Activated B cell treated with CpG ODN at 0.5 μM for 24 hours (primary cell): ENCODE data around the gene CASZ1. TPM values are rescaled to one million over a fixed set of nuclear protein-coding genes. Genes with fewer than 3 reads are reported as not detected.

ENCODE experiments used
- ATAC-seq: fragments of 200-7000 bp; cut with Tn5 transposase; one replicate; pipeline ENCODE4 v1.10.0; 2021; ENCODE audit warnings: low read depth, mild to moderate bottlenecking, moderate library complexity
- CTCF ChIA-PET: fragments of 350-600 bp; sonication (Branson Sonifier 250); formaldehyde crosslinking; loops from one replicate; lab custom pipeline; 2021; ENCODE audit warnings: antibody characterized with exemption; lab: Charles Lee
- POLR2A ChIA-PET: fragments of 350-600 bp; sonication (Branson Sonifier 250); formaldehyde crosslinking; loops from one replicate; lab custom pipeline; 2021; ENCODE audit warnings: antibody characterized with exemption; lab: Charles Lee
- DNase-seq: peaks from one replicate; pipeline ENCODE4 v3.0.0; 2022
- H3K27ac Mint-ChIP-seq: one replicate; pipeline ENCODE4 v1.8.0; 2020; ENCODE audit warnings: mixed read lengths
- H3K27me3 Mint-ChIP-seq: one replicate; pipeline ENCODE4 v1.8.0; 2021; ENCODE audit warnings: mixed read lengths
- H3K36me3 Mint-ChIP-seq: one replicate; pipeline ENCODE4 v1.8.0; 2021; ENCODE audit warnings: low read depth, mixed read lengths
- H3K4me1 Mint-ChIP-seq: one replicate; pipeline ENCODE4 v1.8.0; 2021; ENCODE audit warnings: mixed read lengths
- H3K4me3 Mint-ChIP-seq: one replicate; pipeline ENCODE4 v1.8.0; 2020; ENCODE audit warnings: mild to moderate bottlenecking, mixed read lengths
- H3K9me3 Mint-ChIP-seq: one replicate; pipeline ENCODE4 v1.8.0; 2020; ENCODE audit warnings: mixed read lengths
- intact Hi-C: fragments of 100-400 bp; cut with micrococcal nuclease; formaldehyde crosslinking; loops from one replicate; pipeline ENCODE4 v1.15.1; 2024
- total RNA-seq: library from RNA; stranded (reverse); gene quantifications from 2 replicates; pipeline ENCODE4 v1.2.3, GENCODE V29; 2022
- TF ChIP-seq, protein P1 (sequence below): fragments of 200-600 bp; IDR thresholded peaks from one replicate; pipeline ENCODE4 v1.8.0; 2022; ENCODE audit warnings: antibody characterized with exemption, mild to moderate bottlenecking

The CASZ1 gene
- total RNA-seq, 1 donor from 2014 or later = 35.6 TPM

DNA sequence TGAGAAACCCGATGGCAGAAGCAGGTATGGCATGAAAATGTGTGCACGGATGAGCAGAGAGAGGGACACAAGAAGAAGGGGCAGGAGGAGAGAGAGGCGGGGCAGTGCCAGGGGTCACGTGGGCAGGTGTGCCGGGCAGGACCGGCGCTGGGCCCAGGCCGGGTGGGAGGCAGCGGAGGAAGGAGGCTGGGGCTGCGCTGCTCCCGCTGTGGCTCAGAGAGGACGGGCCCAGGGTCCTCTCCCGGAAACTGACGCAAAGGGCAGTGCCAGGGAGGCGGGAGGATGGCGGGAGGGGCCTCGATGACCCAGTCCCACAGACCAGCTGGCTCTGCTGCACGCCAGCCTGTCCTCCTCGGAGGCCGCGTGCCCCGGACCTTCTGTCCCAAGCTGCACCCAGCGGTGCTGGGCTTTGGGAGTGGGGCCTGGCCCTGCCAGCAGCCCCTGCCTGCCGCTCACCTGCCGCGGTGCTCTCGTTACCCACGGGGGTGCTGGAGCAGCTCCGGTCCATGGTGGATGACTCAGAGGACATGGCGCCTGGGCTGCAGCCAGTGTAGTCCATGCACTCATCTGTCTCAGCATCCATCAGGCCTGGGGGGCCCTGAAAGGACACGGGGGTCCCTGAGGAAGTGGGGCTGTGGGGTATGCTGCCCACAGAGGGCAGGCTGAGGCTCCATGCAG is 153.9 kb downstream of the CASZ1 start:
- H3K27me3 Mint-ChIP-seq = no peaks in the 10 kb centered on the region
- H3K4me3 Mint-ChIP-seq = no peak overlapping the region
- no peak for ATAC-seq
- ChIA-PET CTCF (no interaction called here), POLR2A (no interaction called here)
- no peaks in the 10 kb centered on the region for H3K9me3 Mint-ChIP-seq
- no peak overlapping the region for H3K27ac Mint-ChIP-seq
- DNase-seq = no peak
- no peaks in the 10 kb centered on the region for H3K4me1 Mint-ChIP-seq
- TF ChIP-seq, protein P1, sequence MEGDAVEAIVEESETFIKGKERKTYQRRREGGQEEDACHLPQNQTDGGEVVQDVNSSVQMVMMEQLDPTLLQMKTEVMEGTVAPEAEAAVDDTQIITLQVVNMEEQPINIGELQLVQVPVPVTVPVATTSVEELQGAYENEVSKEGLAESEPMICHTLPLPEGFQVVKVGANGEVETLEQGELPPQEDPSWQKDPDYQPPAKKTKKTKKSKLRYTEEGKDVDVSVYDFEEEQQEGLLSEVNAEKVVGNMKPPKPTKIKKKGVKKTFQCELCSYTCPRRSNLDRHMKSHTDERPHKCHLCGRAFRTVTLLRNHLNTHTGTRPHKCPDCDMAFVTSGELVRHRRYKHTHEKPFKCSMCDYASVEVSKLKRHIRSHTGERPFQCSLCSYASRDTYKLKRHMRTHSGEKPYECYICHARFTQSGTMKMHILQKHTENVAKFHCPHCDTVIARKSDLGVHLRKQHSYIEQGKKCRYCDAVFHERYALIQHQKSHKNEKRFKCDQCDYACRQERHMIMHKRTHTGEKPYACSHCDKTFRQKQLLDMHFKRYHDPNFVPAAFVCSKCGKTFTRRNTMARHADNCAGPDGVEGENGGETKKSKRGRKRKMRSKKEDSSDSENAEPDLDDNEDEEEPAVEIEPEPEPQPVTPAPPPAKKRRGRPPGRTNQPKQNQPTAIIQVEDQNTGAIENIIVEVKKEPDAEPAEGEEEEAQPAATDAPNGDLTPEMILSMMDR = no peak
- intact Hi-C loops = no loop called here
- peaks cover 49% of the 10 kb centered on the region for H3K36me3 Mint-ChIP-seq

DNA sequence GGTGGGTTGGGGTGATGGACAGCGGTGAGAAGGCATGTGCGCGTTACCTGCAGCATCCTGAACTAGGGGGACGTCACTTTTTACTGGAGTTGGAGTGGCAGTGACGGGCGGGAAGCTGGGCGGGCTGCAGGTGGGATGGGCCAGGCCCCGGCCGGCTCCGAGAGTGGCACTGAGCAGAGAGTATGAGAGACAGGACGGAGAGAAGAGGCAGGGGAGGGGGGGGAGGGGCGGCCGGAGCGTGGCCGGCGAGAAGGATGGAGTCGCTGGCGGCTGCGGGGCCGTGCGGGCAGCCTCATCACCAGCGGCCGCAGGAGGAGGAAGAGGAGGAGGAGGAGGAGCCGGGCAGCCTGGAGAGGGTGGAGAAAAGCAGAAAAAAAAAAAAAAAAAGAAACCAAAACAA is 154.5 kb downstream of the CASZ1 start:
- H3K27ac Mint-ChIP-seq = no peak overlapping the region

DNA sequence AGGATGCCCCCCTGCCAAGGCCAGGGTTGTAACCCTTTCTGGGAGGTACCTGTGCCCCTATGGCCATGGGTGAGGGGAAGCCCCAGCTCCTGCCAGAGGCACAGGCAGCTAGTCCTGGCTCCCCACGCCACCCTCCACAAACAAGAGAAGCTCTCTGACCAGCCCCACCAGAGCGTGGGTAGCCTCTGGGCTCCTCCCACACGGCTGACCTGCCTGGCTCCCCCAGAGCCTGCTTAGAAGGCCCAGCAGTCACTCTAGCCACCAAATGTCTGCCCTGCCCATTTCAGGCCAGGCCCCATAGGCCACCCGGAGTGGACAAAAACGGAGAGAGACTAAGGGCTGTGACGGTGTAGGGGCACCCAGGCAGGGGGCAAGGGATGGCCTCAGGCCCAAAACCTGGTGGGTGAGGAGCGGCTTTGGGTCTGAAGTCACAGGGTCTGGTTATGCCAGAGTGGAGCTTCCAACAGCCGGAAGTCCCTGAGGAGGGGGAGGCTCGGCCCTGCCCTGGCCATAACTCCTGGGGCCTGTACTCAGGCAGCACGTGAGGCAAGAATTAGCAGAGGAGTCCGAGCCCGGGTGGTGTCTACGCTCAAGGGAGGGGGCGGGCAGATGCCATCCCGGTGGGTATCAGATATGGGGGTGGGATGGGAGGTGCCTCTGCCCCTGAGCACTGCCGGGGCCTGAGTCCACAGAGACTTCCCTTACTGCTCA is 155.4 kb downstream of the CASZ1 start:
- TF ChIP-seq, protein P1 = no peak
- ChIA-PET CTCF (no interaction called here), POLR2A (no interaction called here)
- Mint-ChIP-seq H3K27me3 (no peaks in the 10 kb centered on the region), H3K4me3 (no peak overlapping the region), H3K36me3 (peaks cover 43% of the 10 kb centered on the region), H3K27ac (no peak overlapping the region), H3K4me1 (no peaks in the 10 kb centered on the region), H3K9me3 (no peaks in the 10 kb centered on the region)
- no peak for DNase-seq
- ATAC-seq = no peak
- intact Hi-C loops = no loop called here

More for the DNA sequence above, 154.5 kb downstream of the CASZ1 start:
- POLR2A ChIA-PET = no interaction called here
- H3K4me1 Mint-ChIP-seq = no peaks in the 10 kb centered on the region
- no peak for ATAC-seq
- no peaks in the 10 kb centered on the region for H3K9me3 Mint-ChIP-seq
- peaks cover 50% of the 10 kb centered on the region for H3K36me3 Mint-ChIP-seq
- CTCF ChIA-PET = no interaction called here
- H3K27me3 Mint-ChIP-seq = no peaks in the 10 kb centered on the region
- TF ChIP-seq, protein P1 = no peak
- no peak overlapping the region for H3K4me3 Mint-ChIP-seq
- intact Hi-C loops = no loop called here
- no peak for DNase-seq

DNA sequence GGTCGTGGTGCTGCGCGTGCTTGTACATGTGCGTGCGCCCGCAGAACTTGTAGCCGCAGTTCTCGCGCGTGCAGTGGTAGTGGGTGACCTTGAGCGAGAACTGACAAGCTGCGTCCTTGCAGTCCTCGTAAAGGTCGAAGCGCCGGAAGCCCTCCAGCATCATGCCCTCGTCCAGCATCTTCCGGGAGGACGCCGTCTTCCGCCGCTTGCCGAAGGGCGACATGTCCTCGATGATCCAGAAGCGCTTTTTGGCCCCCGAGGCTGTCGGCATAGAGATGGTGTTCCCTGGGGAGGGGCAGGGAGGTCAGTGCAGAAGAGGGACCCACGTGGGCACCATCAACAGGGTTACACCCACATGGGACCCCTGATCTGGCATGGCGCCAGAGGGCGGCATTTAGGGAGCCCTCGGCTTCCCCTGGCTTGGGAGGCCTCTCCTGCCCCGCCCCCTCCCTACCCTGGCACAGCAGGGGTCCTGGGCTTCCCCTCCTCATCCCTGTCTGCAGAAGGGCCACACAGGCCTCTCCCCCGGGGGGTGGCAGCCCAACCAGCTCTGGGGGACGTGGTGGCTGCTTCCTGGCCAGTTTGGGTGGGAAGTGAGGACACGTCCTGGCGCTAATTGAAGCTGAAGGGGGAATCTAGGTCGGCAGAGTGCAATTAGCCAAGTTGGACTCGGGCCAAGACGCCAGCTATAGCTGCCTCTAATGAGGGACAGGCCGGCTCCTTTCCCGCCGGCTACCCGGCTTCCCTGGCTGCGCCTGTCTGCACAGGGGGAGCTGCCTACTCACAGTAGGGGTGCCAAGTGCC is 156.5 kb downstream of the CASZ1 start:
- TF ChIP-seq, protein P1 = no peak
- no peak for ATAC-seq
- no peak for DNase-seq
- Mint-ChIP-seq H3K27me3 (no peaks in the 10 kb centered on the region), H3K4me1 (no peaks in the 10 kb centered on the region), H3K9me3 (no peaks in the 10 kb centered on the region), H3K36me3 (peaks cover 34% of the 10 kb centered on the region), H3K4me3 (no peak overlapping the region), H3K27ac (no peak overlapping the region)
- intact Hi-C loops = no loop called here
- ChIA-PET POLR2A (interaction anchor here (0.5 kb wide), 1 partner anchor 54 kb away, joined by 5 read pairs; no protein-coding TSS in a partner anchor), CTCF (no interaction called here)
